K562 (cell line): ENCODE data around the gene DAPP1. TPM values are rescaled to one million over a fixed set of nuclear protein-coding genes. Genes with fewer than 3 reads are reported as not detected.

Source experiments
- ATAC-seq: fragments of 200-7000 bp; cut with Tn5 transposase; 3 replicates; pipeline ENCODE4 v1.9.1; 2020; ENCODE audit warnings: moderate library complexity
- BruUV-seq: library from RNA; stranded (reverse); fragments of 400-500 nt; replicated peaks from 2 replicates; lab custom pipeline; 2021; lab: Mats Ljungman, UMichigan
- CTCF ChIA-PET: fragments of 300-600 bp; formaldehyde crosslinking; extraction: SDS; loops from one replicate; lab custom pipeline; 2021; ENCODE audit warnings: low intra/inter-chr PET ratio; lab: Yijun Ruan, JAX
- POLR2A ChIA-PET: fragments of 300-600, 350-650 bp; sonication (Branson Sonifier 250); formaldehyde crosslinking; extraction: SDS; loops from one replicate; lab custom pipeline; 2021; ENCODE audit warnings: antibody characterized with exemption, inconsistent platforms; lab: Yijun Ruan, JAX
- DNase-seq, 4 experiments: peaks; one replicate each; pipeline versions ENCODE4 v3.0.0 to v3.0.0-alpha.2; 2011 to 2018; ENCODE audit warnings: low spot score in 3 of 4, mixed read lengths in 3 of 4; ENCODE audit errors: extremely low read depth in 1 of 4
- FAIRE-seq: peaks from 2 replicates; lab custom pipeline; 2011; peaks lifted over from hg19 to GRCh38; lab: Jason Lieb, UNC
- H2AFZ ChIP-seq: 2 replicates; pipeline ENCODE4 v1.6.0; 2011; ENCODE audit warnings: low read depth, low read length, control low read depth, inconsistent platforms
- H3K27ac ChIP-seq: fragments of 200-600 bp; 3 replicates; pipeline ENCODE4 v1.8.0; 2011; ENCODE audit warnings: low read depth, mild to moderate bottlenecking, control low read depth, inconsistent platforms, low read length, moderate library complexity, mixed read lengths; ENCODE audit errors: extremely low read depth
- H3K27me3 ChIP-seq, 2 experiments: fragments of 300-600 bp in 1 of 2; 2 replicates in 1 of 2; 3 replicates in 1 of 2; pipeline versions ENCODE4 v1.6.0 to v1.8.0; 2011; ENCODE audit warnings: inconsistent platforms in 2 of 2, low read length in 2 of 2, mild to moderate bottlenecking in 1 of 2, mixed read lengths in 1 of 2, moderate library complexity in 1 of 2; ENCODE audit not compliant: control insufficient read depth in 2 of 2, insufficient read depth in 2 of 2
- H3K36me3 ChIP-seq: fragments of 300-600 bp; 3 replicates; pipeline ENCODE4 v1.8.0; 2011; ENCODE audit warnings: mild to moderate bottlenecking, low read length, inconsistent platforms; ENCODE audit not compliant: control insufficient read depth, insufficient read depth
- H3K4me1 ChIP-seq, 2 experiments: fragments of 200-600 bp in 1 of 2; replicated peaks in 1 of 2; 2 replicates in 1 of 2; 3 replicates in 1 of 2; pipeline versions ENCODE4 v1.5.1 to v1.8.0; 2011; ENCODE audit warnings: inconsistent platforms in 2 of 2, low read length in 2 of 2, mild to moderate bottlenecking in 1 of 2, mixed read lengths in 1 of 2, moderate library complexity in 1 of 2; ENCODE audit not compliant: control insufficient read depth in 2 of 2, insufficient read depth in 2 of 2
- H3K4me2 ChIP-seq: 2 replicates; pipeline ENCODE4 v1.6.1; 2011; ENCODE audit warnings: low read length, control low read depth, inconsistent platforms, mixed read lengths; ENCODE audit not compliant: insufficient read depth
- H3K4me3 ChIP-seq: fragments of 200-600 bp; sonication (generic), shearing (Covaris generic); 2 replicates; pipeline ENCODE4 v1.5.1; 2016; ENCODE audit warnings: control low read depth, inconsistent platforms
- H3K79me2 ChIP-seq: fragments of 200-600 bp; 3 replicates; pipeline ENCODE4 v1.8.0; 2011; ENCODE audit warnings: low read length, inconsistent platforms; ENCODE audit not compliant: control insufficient read depth, insufficient read depth
- H3K9ac ChIP-seq, 2 experiments: 2 replicates each; pipeline versions ENCODE4 v1.6.0 to v1.6.1; 2011; ENCODE audit warnings: low read depth in 2 of 2, low read length in 2 of 2, control low read depth in 1 of 2, inconsistent platforms in 1 of 2, mild to moderate bottlenecking in 1 of 2, mixed read lengths in 1 of 2; ENCODE audit not compliant: insufficient read depth in 1 of 2
- H3K9me1 ChIP-seq: one replicate; pipeline ENCODE4 v1.6.0; 2011; ENCODE audit warnings: inconsistent platforms, mild to moderate bottlenecking, low read length, moderate library complexity; ENCODE audit not compliant: control insufficient read depth, insufficient read depth
- H3K9me3 ChIP-seq: replicated peaks from 2 replicates; pipeline ENCODE4 v1.5.1; 2011; ENCODE audit warnings: low read depth, low read length, inconsistent platforms; ENCODE audit not compliant: control insufficient read depth, insufficient read depth
- H4K20me1 ChIP-seq: replicated peaks from 2 replicates; pipeline ENCODE4 v1.6.1; 2011; ENCODE audit warnings: low read length, inconsistent platforms, mixed read lengths; ENCODE audit not compliant: control insufficient read depth, insufficient read depth
- CXXC5 ChIP-seq: fragments of 250-450 bp; sonication (Bioruptor Pico); IDR thresholded peaks from 2 replicates; pipeline ENCODE4 v1.8.0; 2022; ENCODE audit warnings: inconsistent platforms, mild to moderate bottlenecking, moderate library complexity
- GTF2E2 ChIP-seq: fragments of 200-800 bp; sonication (Bioruptor generic); IDR thresholded peaks from 2 replicates; pipeline ENCODE4 v1.6.1; 2016; ENCODE audit warnings: missing genetic modification characterization, missing compliant biosample characterization
- NBN ChIP-seq: fragments of 450-650 bp; IDR thresholded peaks from 2 replicates; pipeline ENCODE4 v1.6.1; 2016; ENCODE audit warnings: low read depth, mild to moderate bottlenecking
- PTTG1 ChIP-seq: fragments of 450-650 bp; IDR thresholded peaks from 2 replicates; pipeline ENCODE4 v1.6.1; 2016; ENCODE audit warnings: low read depth, mild to moderate bottlenecking, missing genetic modification characterization, missing compliant biosample characterization
- SIN3A ChIP-seq, 2 experiments: fragments of 150-350 bp in 1 of 2; IDR thresholded peaks; 2 replicates each; pipeline ENCODE4 v1.6.1; 2011 to 2016; ENCODE audit warnings: borderline replicate concordance in 2 of 2, low read depth in 2 of 2, low read length in 2 of 2, mild to moderate bottlenecking in 2 of 2, moderate library complexity in 2 of 2; ENCODE audit not compliant: control insufficient read depth in 1 of 2
- SIX5 ChIP-seq, 2 experiments: IDR thresholded peaks; 2 replicates each; pipeline ENCODE4 v1.6.1; 2011; ENCODE audit warnings: low read length in 2 of 2, borderline replicate concordance in 1 of 2, low read depth in 1 of 2, mild to moderate bottlenecking in 1 of 2, moderate library complexity in 1 of 2; ENCODE audit not compliant: insufficient read depth in 1 of 2
- SUPT5H ChIP-seq: fragments of 450-650 bp; IDR thresholded peaks from 2 replicates; pipeline ENCODE4 v1.6.1; 2016
- TAF1 ChIP-seq: IDR thresholded peaks from 2 replicates; pipeline ENCODE4 v1.6.1; 2011; ENCODE audit warnings: mild to moderate bottlenecking, low read length, moderate library complexity; ENCODE audit not compliant: insufficient read depth, control insufficient read depth, severe bottlenecking; ENCODE audit errors: extremely low read depth
- TARDBP ChIP-seq: fragments of 450-650 bp; IDR thresholded peaks from 2 replicates; pipeline ENCODE4 v1.6.1; 2016
- YY1 ChIP-seq, 3 experiments: IDR thresholded peaks; 2 replicates each; pipeline ENCODE4 v1.6.1; 2011; ENCODE audit warnings: low read length in 2 of 3, mild to moderate bottlenecking in 2 of 3, moderate library complexity in 2 of 3, borderline replicate concordance in 1 of 3, control low read depth in 1 of 3, low read depth in 1 of 3; ENCODE audit not compliant: insufficient read depth in 3 of 3, insufficient replicate concordance in 2 of 3, control insufficient read depth in 1 of 3, insufficient read length in 1 of 3; ENCODE audit errors: extremely low read depth in 1 of 3
- WGBS: fragments of 100-300 bp; shearing (Covaris generic); methylation state at CpG from one replicate; pipeline ENCODE4 v1.1.6; 2016; ENCODE audit warnings: low coverage, mixed read lengths; ENCODE audit not compliant: insufficient coverage; ENCODE audit errors: missing lambda C conversion rate; 5-methylcytosine and 5-hydroxymethylcytosine counted together
- in situ Hi-C: fragments of 300-500 bp; cut with MboI; formaldehyde crosslinking; loops from 4 replicates; pipeline ENCODE4 v1.15.0; 2018; ENCODE audit warnings: inconsistent platforms, mixed read lengths
- intact Hi-C: fragments of 100-400 bp; cut with micrococcal nuclease; formaldehyde crosslinking; loops from 2 replicates; pipeline ENCODE4 v1.14.2; 2022
- polyA plus RNA-seq, 8 experiments: library from polyadenylated mRNA; depleted of rRNA in 4 of 8; stranded (reverse) in 5 of 8; unstranded in 3 of 8; fragments of >200 nt; fragmentation: Nextera tagmentation in 2 of 8; fragmentation: Illumina TruSeq in 1 of 8; extraction: Ambion mirVana in 2 of 8; extraction: Trizol in 1 of 8; gene quantifications; 2 replicates each; pipeline versions ENCODE4 v1.2.1 to v1.2.3, GENCODE V29; 2011 to 2014; ENCODE audit warnings: inconsistent platforms in 1 of 8, missing spikeins in 1 of 8
- total RNA-seq, 7 experiments: library from RNA; depleted of rRNA in 6 of 7; stranded (reverse); fragments of >200 nt in 6 of 7; fragmentation: Illumina TruSeq in 2 of 7; extraction: Trizol in 2 of 7; gene quantifications; 2 replicates each; pipeline versions ENCODE4 v1.2.1 to v1.2.3, GENCODE V29; 2011 to 2021; ENCODE audit warnings: low replicate concordance in 1 of 7
- TF ChIP-seq, protein P1 (sequence below): fragments of 150-350 bp; conservative IDR thresholded peaks from 2 replicates; pipeline ENCODE4 v1.6.1; 2014; ENCODE audit warnings: low read length
- TF ChIP-seq, protein P2 (sequence below): fragments of 450-650 bp; IDR thresholded peaks from 2 replicates; pipeline ENCODE4 v1.6.1; 2016; ENCODE audit warnings: antibody characterized with exemption

The DAPP1 gene
- total and polyA plus RNA-seq, 9 of the 15 experiments (the other 6 are each of a cell fraction or from before 2014, with no cell fraction given), result 1.9 to 7.2 (median 3.6) TPM

GRCh38 chr4:99848591-99849001 lies 32.0 kb downstream of the DAPP1 start:
- Histone ChIP-seq H3K27me3 (no peaks in the 10 kb centered on the region), H3K36me3 (no peaks in the 10 kb centered on the region), H2AFZ (no peak overlapping the region), H3K4me2 (no peak overlapping the region), H3K27ac (no peak overlapping the region), H3K4me3 (no peak overlapping the region), H3K9me3 (no peaks in the 10 kb centered on the region), H3K79me2 (no peaks in the 10 kb centered on the region), H4K20me1 (no peaks in the 10 kb centered on the region), H3K9me1 (no peaks in the 10 kb centered on the region), H3K4me1 (peaks cover 0 to 12% of the 10 kb centered on the region in 2 experiments; a peak in 2 of 5 replicates), H3K9ac (no peak overlapping the region)
- in situ Hi-C loops, result no loop called here
- ChIA-PET POLR2A (no interaction called here), CTCF (no interaction called here)
- ATAC-seq (no peak), FAIRE-seq (no peak), DNase-seq (no peak)
- WGBS, result 80% methylated on average over 4 of the region's 4 CpGs
- BruUV-seq, result no TSS peak
- intact Hi-C loops, result no loop called here
- TF ChIP-seq SUPT5H (no peak), SIN3A (IDR thresholded peaks at IDR 0.05; ENCODE audit: borderline replicate concordance in 2 of 2, control insufficient read depth in 1 of 2, low read depth in 2 of 2, low read length in 2 of 2) (no peak), CXXC5 (CRISPR knock-in tag) (no peak), SIX5 (IDR thresholded peaks at IDR 0.05; ENCODE audit: borderline replicate concordance in 1 of 2, insufficient read depth in 1 of 2, low read depth in 1 of 2, low read length in 2 of 2) (no peak), TAF1 (no peak), YY1 (IDR thresholded peaks at IDR 0.05; ENCODE audit: borderline replicate concordance in 1 of 3, control insufficient read depth in 1 of 3, extremely low read depth in 1 of 3, insufficient read depth in 3 of 3, insufficient read length in 1 of 3, insufficient replicate concordance in 2 of 3, low read depth in 1 of 3, low read length in 2 of 3) (no peak), GTF2E2 (tag) (no peak), NBN (no peak), TARDBP (no peak), PTTG1 (tag) (no peak)
- TF ChIP-seq, protein P1, sequence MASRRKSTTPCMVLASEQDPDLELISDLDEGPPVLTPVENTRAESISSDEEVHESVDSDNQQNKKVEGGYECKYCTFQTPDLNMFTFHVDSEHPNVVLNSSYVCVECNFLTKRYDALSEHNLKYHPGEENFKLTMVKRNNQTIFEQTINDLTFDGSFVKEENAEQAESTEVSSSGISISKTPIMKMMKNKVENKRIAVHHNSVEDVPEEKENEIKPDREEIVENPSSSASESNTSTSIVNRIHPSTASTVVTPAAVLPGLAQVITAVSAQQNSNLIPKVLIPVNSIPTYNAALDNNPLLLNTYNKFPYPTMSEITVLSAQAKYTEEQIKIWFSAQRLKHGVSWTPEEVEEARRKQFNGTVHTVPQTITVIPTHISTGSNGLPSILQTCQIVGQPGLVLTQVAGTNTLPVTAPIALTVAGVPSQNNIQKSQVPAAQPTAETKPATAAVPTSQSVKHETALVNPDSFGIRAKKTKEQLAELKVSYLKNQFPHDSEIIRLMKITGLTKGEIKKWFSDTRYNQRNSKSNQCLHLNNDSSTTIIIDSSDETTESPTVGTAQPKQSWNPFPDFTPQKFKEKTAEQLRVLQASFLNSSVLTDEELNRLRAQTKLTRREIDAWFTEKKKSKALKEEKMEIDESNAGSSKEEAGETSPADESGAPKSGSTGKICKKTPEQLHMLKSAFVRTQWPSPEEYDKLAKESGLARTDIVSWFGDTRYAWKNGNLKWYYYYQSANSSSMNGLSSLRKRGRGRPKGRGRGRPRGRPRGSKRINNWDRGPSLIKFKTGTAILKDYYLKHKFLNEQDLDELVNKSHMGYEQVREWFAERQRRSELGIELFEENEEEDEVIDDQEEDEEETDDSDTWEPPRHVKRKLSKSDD, result no peak
- TF ChIP-seq, protein P2, sequence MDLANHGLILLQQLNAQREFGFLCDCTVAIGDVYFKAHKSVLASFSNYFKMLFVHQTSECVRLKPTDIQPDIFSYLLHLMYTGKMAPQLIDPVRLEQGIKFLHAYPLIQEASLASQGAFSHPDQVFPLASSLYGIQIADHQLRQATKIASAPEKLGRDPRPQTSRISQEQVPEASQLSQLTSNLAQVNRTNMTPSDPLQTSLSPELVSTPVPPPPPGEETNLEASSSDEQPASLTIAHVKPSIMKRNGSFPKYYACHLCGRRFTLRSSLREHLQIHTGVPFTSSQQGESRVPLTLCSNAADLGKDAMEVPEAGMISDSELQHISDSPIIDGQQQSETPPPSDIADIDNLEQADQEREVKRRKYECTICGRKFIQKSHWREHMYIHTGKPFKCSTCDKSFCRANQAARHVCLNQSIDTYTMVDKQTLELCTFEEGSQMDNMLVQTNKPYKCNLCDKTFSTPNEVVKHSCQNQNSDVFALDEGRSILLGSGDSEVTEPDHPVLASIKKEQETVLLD, result no peak
